SKM-1 (cell line): Measurements from ENCODE around the gene TNFRSF8.

Experiments used
- DNase-seq: peaks from one replicate; lab custom pipeline; 2025; ENCODE audit not compliant: unreplicated experiment; lab: John Stamatoyannopoulos, UW

The TNFRSF8 gene

DNA sequence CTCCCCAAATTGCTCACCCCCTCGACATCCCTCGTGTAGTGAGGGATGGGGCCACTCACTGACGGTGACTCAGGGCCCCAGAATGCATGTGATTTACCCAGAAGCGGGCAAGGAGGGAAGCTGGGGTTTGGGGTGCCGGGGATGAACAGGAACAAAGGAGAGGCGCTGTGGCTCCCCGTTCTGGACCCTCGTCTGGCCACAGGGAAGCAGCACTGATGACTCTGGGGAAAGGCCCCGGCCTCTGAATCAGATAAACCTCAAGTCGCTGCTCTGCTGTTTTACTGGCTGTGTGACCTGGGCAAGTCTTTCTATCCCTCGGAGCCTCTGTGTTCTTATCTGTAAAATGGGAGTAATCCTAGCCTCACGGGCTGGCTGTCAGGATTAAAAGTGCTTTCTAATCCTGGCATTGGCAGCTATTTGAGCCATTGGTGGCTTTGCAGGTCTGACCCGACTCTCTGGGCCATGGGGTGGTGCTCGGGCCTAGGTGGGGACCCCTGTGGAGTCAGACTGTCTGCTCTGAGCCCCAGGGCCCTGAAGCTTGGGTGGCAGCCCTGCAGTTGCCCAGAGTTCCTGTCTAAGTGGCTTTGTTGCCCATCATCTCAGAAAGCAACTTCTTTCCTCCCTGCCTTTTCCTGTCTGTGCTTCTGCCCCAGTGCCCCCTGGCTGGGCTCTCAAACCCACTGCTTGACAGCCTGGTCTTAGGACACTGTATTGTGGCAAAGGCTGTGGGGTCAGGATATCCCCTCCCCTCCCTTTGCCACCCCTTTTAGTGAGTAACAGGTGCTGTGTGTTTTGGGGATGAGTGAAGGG is 109.1 kb downstream of the TNFRSF8 start:
- DNase-seq: no peak

DNA sequence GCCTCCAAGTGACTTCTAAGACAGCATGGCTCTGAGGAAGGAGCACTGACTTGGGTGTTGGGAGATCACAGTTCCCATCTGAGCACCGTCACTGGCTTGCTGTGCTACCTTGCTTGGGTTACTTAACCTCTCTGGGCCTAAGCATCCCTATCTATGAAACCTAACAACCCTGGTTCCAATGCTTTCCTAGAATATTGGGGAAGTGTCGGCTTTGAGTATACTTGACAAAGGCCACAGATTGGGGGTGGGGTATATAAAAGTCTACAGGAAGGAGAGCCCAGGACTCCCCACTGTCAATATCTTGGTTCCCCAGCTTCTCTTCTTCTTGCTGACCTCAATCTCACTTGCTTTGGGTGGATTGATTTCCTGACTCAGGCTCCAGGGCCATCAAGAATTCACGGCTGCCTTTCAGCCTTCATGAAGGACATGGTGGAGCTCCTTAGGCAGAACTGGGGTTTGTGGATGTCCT is 110.0 kb downstream of the TNFRSF8 start:
- DNase-seq: no peak

DNA sequence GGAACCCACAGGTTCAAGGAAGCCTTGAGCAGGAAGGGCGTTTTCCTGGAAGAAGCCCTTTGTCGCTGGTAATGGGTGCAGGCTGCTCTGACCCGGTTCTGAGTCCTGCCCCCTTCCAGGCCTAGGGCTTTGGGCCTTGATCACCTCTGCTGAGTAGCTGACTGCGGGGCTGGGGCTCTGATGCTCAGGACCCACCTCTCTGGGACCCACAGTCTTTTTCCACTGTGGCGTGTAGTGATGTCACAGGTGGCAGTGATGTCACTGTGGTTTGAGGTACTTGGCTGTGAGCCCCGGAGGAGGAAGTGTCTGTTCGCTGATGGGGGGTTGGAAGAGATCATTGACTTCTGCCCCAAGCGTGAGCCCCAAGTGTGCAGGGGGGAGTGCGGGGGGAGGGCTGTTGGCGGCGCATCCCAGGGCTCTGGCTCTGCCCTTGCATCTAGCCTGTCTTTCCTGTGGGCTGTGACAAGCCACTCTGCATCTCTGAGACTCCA is 110.6 kb downstream of the TNFRSF8 start:
- peak; percentile 64 for DNase-seq

DNA sequence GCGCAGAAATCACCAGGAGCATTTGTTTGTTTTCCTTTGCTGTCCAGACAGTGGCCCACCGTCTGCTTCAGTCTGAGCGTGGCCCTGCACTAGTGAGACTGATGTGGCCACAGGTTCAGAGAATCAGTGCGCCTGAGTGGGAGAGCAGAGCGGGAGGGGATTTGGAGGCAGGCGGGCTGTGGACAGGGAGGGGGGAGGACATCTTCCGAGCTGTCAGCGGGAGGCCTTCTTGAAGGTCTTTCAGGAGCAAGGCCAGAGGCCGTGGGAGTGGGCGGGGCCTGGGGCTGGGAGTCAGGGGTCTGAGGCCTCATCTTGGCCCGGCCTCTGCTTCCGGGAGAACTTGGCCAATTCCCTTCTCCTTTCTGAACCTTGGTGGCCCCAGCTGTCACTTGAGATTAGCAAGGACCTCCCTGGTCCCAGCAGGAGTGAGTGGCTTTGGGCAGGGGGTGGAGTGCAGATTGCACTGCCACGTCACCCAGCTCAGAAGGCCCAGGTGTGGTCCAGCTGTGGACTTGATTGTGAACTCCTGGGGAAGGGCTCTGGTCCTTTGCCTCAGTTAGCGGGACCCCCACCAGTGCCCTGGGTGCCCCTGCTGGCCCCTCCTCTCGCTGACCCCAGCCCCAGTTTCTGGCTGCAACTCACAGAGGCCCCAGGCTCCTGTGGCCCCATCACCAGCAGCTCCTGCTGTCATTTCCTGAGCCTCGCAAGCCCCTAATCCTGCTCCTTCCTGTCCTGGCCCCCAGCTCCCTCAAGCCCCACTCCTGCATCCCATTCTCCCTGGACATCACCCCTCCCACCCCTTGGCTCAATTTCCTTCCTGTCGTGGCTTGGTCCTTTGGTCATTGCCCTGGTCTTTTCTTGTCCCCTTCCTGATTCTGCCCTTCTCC is 112.1 kb downstream of the TNFRSF8 start:
- DNase-seq: no peak

DNA sequence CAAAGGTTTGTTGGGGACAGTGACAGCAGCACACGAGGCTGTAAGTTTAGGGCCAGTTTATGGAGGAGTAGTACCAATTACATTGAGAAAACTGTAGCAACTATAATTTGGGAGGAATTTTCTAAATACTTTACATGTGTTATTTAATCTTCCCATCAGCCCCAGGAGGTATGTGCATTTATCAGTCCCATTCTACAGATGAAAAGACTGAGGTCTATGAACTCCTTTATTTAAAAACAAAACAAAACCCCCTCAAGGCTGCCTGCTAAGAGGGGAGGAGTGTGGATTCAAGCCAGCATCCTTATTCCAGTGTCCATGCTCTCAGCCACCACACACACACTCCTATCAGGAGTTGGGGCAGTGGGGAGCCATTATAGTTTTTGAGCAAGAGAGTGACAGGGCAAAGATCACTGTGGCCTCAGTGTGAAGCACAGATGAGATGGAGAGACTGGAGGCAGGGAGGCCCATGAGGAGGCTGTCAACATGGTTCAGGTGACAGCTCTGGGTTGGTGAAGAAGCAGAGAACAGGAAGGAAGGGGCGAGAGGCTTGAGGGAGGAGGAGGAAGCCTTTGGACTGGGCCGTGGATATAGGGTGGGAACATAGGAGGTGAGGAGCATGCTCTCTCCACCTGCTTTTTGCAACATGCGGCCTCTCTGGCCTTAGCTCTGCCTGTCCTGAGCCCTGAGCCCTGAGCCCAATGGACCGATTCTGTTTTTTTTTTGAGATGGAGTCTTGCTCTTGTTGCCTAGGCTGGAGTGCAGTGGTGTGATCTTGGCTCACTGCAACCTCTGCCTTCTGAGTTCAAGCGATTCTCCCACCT is 113.4 kb downstream of the TNFRSF8 start:
- DNase-seq: no peak

DNA sequence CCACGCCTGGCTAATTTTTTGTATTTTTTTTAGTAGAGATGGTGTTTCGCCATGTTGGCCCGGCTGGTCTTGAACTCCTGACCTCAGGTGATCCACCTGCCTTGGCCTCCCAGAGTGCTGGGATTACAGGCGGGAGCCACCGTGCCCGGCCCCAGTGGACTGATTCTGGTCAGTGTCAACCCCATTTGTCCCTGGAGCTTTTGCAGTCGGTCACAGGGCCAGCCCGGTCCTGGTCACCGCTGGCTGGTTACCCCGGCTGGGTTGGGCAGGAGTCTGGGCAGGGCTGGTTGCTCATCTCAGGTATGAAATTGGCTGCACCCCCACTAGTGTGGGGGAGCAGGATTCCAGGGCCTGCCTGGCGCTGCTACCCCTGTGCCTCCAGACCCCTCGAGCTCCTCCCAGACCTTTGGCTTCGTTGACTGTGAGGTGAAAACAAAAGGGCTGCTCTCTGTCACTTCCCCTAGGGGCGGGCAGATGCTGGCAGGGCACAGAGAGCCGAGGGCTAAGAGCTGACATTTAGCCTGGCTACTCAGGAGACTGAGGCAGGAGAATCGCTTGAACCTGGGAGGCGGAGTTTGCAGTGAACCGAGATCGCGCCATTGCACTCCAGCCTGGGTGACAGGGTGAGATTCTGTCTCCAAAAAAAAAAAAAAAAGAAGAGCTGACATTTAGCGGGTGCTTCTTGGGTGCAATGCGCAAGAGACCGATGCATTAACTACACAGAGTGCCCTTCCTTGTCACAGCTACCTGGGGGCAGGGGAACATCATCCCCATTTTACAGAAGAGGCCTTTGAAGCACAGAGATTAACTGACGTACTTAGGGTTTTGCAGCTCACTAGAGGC is 114.3 kb downstream of the TNFRSF8 start:
- DNase-seq: no peak

DNA sequence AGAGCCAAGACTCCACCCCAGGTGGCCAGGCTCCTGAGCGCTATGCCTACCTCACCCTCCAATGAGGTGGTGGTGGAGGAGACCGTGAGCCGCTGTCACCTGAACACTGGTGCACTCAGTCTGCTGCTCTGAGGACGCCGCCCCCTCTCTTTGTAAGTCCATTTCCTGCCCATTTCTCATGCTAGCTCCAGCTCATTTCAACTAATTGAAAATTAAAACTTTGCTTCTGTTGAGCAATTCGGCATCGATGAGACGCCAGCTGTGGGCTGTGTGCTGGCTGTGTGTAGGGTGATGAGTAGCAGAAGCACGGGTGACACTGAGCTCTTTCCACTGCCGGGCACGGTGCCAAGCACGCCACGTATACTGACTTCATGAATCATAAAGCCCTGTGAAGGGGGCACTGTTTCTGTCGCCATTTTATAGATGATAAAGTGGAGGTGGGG is 114.9 kb downstream of the TNFRSF8 start:
- peak; percentile 12 for DNase-seq

DNA sequence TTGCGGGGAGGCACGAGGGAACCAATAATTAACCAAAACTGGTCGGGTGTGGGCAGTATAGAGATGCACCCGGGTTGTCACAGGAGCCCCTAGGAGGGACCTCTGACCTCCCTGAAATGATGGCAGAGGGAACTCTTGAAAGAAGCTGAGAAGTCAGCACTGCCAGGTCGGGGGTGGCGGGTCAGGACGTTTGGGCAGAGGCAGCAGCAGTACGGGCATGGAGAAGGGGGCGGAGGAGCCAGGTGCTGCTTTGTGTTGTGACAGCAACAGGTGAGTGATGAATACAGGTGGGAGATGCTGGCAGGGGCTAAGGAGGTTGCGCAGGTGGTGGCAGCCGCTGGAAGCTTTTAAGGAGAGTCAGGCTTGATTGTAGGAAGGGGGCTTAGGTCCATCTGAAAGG is 115.4 kb downstream of the TNFRSF8 start:
- DNase-seq: no peak

DNA sequence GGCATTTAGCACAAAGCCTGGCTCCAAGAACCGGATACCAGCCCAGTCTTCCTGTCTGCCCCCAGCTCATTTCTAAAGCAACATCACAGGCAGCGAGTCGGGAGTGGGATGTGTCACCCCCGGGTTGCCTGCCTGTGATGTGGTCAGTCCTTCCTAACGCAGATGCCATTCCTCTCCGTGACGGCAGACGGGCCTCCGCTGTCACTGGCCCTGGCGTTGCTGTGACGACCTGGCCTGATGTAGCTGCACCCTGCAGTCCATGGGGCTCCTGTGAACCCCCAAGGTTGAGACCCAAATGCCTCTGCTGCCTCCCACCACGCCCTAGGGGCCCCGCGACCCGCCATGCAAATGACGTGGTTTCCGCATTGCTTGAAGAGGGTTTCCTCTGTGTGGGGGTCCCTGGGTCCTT is 116.0 kb downstream of the TNFRSF8 start:
- no peak for DNase-seq

DNA sequence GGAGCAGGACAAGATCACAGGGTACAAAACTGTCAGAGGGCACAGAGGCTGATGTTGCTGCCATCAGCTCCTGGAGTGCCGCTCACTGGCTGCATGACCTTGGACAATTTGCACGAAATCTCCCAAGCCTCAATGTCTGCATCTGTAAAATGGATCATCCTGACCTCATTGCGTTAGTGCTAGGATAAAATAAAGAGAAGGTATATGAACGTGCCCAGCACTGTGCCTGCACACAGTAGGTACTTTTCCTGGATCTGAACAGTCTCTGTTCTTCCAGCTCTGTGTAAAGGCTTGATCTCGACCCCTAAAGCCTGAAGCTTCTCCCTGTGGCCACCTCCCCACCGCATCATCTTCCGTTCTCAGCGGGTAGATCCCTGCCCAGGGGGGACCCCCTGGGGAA is 116.6 kb downstream of the TNFRSF8 start:
- no peak for DNase-seq

DNA sequence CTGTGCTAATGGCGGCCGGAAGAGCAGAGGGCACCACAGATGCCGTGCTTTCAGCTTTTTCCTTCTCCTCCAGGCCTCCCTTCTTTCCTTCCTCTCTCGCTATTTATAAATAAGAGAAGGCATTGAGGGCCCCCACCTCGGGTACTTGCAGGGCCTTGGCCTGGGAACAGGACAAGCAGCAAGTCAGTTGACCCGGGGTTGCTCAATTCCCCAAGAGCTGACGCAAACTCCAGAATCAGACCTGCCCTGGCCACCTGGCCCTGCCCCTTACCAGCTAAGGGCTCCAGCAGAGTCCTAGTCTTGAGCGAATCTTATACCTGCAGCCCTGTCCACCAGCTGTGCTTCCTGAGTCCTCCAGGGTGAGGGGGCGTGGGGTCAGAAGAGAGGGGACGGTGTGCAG is 117.2 kb downstream of the TNFRSF8 start:
- peak; percentile 94 for DNase-seq

DNA sequence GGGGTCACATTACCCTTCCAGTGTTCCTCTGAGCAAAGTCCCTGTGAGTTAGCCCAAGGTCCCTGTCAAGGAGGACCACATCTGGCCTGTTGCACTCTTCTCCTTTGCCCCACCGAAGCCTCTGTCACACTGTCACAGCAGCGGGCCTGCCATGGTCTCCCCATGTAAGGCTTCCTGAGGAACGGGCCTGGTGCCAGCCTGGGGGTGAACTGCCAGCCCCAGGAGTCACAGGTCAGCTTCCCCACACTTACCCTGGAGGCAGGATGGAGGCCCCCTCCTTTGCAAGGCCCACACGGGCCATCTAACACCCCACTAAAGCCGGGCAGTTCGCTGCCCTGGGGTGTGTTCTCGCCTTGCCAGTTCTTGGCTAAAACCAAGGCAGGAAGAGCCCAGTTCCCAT is 117.8 kb downstream of the TNFRSF8 start:
- no peak for DNase-seq

DNA sequence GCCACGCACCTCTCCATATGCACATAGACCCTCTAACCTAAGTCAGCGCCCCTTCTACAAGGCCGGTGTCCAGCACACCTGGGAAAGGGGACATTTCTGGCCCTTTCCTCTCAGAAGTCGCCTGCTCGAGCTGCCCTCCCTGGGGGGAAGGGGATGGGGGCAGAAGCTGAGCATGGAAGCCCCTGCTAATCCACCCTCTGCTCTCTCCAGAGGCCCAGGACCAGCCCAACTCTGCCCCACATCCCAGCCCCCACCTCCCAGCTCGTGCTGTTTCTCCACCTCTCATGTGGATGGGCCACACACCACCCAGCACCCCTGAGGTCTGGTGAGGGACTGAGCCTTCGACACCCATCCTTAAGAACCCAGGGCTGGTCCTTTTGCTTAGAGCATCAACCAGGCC is 118.5 kb downstream of the TNFRSF8 start:
- DNase-seq: no peak

DNA sequence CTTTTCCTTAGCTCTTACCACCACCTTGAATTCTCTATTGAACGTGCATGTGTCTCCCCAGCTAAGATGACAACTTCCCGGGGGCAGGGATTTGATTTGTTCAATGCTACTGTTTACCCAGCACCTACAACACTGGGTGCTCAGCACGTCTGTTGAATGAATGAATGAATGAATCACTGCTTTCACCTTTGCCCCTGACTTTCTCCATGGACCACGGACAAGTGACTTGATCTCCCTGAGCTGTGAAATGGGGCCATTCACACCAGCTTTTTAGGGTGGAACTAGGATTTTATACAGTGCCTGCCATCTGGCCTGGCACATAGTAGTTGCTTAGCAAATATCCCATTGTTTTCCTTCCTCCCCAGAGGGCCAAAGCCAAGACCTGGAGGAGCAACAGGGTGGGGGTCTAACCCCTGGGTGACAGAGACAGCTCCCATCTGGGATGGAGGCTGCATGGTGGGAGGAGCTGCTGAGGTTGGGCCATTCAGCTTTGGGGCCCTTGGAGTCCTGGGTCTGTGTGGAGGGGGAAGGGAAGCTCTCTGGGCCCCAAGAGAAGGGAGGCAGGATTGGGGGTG is 119.4 kb downstream of the TNFRSF8 start:
- DNase-seq: no peak

DNA sequence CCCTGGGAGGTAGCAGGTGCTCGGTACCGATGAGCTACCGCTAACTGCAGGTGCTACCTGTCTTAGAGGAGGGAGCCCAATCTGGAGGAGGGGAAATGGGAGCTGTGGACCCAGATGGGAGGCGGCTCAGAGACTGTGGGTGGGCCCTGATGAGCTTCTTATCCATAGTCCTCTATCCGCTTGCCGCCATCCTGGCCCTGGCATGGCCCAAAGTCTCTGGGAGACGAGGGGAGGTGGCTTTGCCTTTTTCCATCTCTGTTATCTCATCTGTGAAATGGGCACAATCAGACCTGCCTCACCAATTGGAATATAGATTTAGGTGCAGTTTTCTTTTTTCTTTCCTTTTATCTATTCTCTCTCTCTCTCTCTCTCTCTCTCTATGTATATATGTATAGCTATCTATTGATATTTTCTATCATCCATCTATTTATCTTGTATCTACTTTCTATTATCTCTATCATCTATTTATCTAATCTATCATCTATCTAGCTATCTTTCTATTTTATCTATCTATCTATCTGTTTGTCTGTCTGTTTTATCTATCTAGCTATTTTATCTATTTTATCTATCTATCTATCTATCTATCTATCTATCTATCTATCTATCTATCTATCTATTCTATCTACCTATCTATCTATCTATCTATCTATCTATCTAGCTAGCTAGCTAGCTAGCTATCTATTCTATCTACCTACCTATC is 120.1 kb downstream of the TNFRSF8 start:
- DNase-seq: no peak

DNA sequence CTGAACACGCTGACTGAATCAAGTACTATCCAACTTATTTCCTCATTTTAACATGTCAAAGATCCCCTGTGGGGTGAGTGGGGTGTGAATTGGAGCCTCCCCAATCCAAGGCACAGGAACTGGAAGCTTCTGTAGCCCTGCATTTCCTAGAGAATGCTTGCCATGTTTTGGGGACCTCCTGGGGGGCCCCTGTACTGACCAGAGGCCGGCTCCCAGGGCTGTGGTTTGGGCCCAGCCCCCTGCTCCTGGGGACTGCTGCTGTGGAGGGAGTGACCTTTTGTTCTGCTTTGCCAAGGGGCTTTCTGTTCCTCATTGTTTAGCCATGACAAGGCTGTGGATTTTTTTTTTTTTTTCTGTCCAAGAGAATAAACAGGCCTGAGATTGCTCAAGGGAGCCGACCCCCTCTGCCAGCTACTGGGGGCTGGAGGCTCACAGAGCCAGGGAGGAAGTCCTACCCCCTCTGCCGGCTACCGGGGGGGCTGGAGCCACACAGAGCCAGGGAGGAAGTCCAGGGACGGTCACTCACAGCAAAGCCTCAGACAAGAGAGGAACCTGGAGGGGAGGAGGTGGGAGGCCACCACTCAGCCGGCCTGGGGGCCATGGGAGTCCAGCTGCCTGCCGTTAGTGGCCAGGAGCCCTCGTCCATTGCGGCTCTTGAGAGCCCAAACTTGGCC is 121.0 kb downstream of the TNFRSF8 start:
- DNase-seq: peak; percentile 58

DNA sequence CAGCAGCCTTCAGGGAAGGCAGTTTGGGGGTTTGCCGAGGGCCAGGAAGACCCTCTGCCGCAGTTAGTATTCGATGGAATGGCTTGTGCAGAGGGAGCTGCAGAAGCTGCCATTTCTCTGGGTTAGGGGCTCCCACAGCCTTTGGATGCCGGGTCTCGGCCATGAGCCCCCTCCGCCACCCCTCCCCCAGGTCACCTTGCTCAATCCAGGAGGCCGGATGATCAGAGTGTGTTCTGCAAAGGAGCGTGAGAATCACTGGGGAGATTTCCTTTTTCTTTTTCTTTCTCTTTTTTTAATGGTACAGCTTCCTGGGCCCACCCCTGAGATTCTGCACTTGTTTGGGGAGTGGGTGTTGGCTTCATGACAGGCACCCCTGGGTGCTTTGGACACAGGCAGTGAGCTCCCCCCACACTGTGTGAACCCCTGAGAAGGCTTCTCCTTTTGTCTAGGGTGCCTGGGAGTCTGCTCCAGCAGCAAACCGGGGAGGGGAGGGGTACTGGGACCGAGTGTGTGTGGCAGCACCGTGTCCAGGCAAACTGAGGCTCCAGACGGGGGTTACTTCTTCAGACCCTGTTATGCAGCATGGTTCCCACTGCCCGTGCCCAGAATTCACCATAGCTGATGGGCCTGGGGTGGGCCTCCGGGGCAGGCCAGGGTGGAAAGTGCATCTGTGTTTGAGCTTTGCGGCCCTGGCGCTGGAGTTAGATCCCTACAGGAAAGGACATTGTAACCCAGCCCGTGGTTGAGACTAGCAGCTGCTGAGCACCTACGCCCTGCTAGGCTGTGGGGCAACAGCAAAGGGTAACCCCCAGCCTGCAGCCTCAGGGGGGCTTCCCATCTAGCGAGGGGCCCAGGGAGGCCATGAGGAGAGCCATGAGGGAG is 122.2 kb downstream of the TNFRSF8 start:
- DNase-seq: peak; percentile 28
